ENCODE results near the gene HMGXB4. TPM values are rescaled to one million over a fixed set of nuclear protein-coding genes. Genes with fewer than 3 reads are reported as not detected.

Gene HMGXB4
- total and polyA plus RNA-seq, 2 of the 13 experiments (the other 11 are each of a cell fraction or from before 2014, with no cell fraction given) = 13.9 to 16.3 TPM

GRCh38 chr22:35312198-35313059 is 55.1 kb downstream of the HMGXB4 start (continued):
- TF ChIP-seq NFKBIZ (CRISPR knock-in tag; IDR thresholded peaks at IDR 0.05) = 0 out of 2 replicates have a peak, but pooled peaks have one; percentile 43
- no peak for TF ChIP-seq FOXC1 (CRISPR knock-in tag; IDR thresholded peaks at IDR 0.05; ENCODE audit: borderline replicate concordance)
- no peak for TF ChIP-seq RAD21 (CRISPR knock-in tag; IDR thresholded peaks at IDR 0.05)
- no peak for TF ChIP-seq BCLAF1 (IDR thresholded peaks at IDR 0.05)
- no peak; the same call in 1 of the 2 replicates for TF ChIP-seq STAT6 (CRISPR knock-in tag; IDR thresholded peaks at IDR 0.05; ENCODE audit: borderline replicate concordance)
- TF ChIP-seq NONO (IDR thresholded peaks at IDR 0.05) = no peak
- peak; percentile 64; the same call in 1 of the 2 replicates for TF ChIP-seq NONO (CRISPR knock-in tag; conservative IDR thresholded peaks at IDR 0.05)
- no peak; the same call in 1 of the 2 replicates for TF ChIP-seq TFDP2 (CRISPR knock-in tag; IDR thresholded peaks at IDR 0.05)
- TF ChIP-seq ZNF30 (CRISPR knock-in tag; IDR thresholded peaks at IDR 0.05) = no peak
- TF ChIP-seq ZBTB7B (CRISPR knock-in tag; IDR thresholded peaks at IDR 0.05) = peak; percentile 84
- TF ChIP-seq ZNF142 (CRISPR knock-in tag; IDR thresholded peaks at IDR 0.05) = no peak
- TF ChIP-seq ZNF644 (CRISPR knock-in tag; IDR thresholded peaks at IDR 0.05; ENCODE audit: low read depth) = no peak
- TF ChIP-seq MXD4 (CRISPR knock-in tag; IDR thresholded peaks at IDR 0.05) = peak; percentile 52; the same call in 1 of the 2 replicates
- TF ChIP-seq ZBTB34 (CRISPR knock-in tag; IDR thresholded peaks at IDR 0.05) = no peak

Data from HepG2 (cell line).